ENCODE data around the gene RAP1GAP.

The RAP1GAP gene

DNA sequence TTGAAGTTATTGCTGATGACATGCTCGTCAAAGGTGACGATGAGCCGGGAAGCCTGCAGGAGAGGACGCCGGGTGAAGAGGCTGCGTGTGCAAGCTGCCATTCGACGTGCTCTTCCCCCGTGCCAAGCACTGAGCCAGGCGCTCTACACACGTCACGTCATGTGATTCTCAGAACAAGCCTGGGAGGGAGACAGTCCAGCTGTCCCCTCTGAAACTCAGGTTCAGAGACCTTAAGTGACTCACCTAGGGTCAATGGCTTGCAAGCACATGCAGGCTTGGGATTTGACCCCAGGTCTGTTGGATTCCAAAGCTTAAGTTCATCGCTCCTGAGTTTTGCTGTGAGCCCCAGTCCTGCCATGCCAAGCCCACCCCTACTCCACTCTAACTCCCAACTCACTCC lies 57.1 kb downstream of the RAP1GAP start:
- no peak for DNase-seq (ENCODE audit: low read depth in 2 of 2, low spot score in 1 of 2)

GRCh38 chr1:21610989-21611785 lies 58.0 kb downstream of the RAP1GAP start:
- no peak for DNase-seq (ENCODE audit: low read depth in 2 of 2, low spot score in 1 of 2)

- no peak for DNase-seq (ENCODE audit: low read depth in 2 of 2, low spot score in 1 of 2)
Observed at GRCh38 chr1:21610027-21610426, 59.1 kb downstream of the RAP1GAP start.

- DNase-seq (ENCODE audit: low read depth in 2 of 2, low spot score in 1 of 2) = no peak
Observed at GRCh38 chr1:21608798-21609197, 60.4 kb downstream of the RAP1GAP start.

DNA sequence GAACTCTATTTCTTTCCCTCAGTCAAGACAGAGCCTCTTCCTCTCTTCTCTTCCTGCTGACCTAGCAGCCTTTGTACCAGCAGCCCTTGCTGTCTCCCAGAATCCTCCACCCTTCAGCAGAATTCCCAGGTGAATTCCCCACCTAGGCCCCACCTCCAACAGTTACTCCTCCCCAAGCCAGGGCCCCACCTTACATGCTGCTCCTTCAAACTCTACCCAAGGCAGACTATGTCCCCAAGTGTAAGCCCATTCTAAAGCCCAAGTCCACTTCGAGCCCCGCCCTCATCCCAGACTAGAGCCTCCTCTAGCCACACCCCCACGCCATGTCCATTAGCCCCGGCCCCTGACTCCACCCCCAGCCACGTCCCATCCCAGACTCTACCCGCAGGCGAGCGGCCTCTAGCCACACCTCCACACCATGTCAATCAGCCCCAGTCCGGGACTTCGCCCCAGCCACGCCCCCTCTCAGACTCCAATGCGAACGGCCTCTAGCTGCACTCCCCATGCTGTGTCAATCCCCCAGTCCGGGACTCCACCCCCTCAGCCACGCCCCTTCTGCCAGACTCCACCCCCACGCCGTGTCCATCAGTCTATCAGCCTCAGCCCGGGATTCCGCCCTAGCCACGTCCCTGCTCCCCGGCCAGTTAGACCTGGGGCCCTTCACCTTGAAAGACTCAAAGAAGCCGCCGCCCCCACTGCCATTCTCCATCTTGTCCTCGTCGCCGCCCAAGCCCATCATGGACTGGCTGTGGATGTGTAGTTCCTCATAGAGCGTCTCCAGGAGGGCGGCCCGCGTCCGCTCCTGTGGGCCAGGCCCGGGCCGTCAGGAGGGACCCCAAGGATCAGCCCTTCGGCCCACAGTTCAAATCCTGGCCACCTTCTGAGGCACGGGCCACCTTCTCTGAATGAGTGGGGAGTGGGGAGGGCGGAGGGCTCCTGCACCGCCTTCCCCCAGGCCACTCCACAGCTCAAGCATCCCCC lies 61.3 kb downstream of the RAP1GAP start:
- no peak for DNase-seq (ENCODE audit: low read depth in 2 of 2, low spot score in 1 of 2)

GRCh38 chr1:21605964-21606705 lies 63.0 kb downstream of the RAP1GAP start:
- DNase-seq (ENCODE audit: low read depth in 2 of 2, low spot score in 1 of 2) = no peak

DNA sequence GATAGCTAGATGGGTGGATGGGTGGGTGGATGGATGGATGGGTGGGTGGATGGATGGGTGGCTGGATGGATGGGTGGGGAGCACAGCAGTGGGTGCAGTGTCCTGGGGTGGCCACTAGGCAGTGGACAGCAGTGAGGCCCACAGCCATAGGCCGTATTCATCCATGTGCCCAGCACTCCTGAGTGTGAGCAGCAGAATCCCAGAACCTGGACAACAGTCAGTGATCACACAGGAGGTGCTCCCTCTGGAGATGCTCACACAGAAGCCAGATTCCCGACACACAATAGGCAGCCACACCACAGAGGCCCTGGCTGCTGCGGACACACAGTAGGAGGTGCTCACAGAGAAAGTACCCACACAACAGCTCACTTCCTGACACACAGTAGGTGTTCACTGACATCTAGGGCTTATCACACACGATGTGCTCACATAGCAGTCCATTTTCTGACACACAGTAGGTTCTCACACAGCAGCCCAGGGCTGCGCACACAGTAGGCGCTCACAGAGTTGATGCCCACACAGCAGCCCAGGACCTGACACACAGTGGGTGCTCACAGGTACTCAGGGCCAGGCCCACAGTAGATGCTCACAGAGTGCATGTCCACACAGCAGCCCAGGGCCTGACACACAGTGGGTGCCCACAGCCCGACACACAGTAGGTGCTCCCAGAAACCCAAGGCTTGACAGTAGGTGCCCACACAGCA lies 64.0 kb downstream of the RAP1GAP start:
- no peak for DNase-seq (ENCODE audit: low read depth in 2 of 2, low spot score in 1 of 2)

GRCh38 chr1:21604208-21604957 lies 64.8 kb downstream of the RAP1GAP start:
- DNase-seq (ENCODE audit: low read depth in 2 of 2, low spot score in 1 of 2) = no peak

DNA sequence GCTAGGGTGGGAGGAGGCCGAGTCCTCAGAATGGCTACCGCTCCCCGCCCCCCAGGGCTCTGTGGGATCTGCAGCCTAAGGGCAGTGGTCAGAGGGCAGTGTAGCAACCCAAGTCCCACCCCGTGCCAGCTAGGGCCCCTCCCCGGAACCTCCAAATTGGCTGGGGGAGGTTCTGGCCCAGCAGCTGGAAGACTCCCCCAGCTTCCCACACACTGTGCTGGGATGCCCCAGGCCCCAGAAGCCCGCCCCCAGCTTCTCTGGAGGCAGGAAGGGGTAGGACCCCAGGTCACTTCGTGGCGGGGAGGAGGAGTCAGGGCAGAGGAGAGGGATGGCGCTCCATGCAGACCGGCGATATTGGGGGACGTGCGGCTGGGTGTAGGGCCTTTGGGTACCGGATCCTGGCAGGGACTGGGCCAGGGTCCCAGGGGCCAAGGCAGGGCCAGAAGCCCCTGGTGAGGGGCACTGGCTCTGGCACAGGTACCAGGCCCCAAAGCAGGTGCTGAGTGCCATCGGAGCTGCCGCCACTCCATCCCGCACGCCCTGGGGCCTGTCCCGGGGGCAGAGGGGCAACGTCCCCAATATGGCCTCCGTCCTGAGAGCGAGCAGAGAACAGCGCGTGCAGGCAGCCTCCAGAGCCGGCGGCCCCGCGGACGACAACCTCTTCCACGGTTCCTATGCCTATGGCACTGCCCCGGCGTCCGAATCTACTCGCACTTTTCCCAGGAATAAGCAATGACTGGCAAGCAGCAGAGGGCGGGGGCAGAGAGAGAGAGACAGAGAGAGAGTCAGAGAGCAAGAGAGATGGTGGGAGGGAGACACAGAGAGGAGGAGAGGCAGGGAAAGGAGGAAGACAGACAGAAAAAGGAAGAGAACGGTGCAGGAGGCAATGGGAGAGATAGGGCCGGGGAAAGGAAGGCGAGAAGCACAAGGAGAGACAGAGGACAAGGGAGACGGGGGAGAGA lies 65.7 kb downstream of the RAP1GAP start:
- DNase-seq (ENCODE audit: low read depth in 2 of 2, low spot score in 1 of 2) = no peak

GRCh38 chr1:21601278-21602048 lies 67.7 kb downstream of the RAP1GAP start:
- DNase-seq (ENCODE audit: low read depth in 2 of 2, low spot score in 1 of 2) = no peak

DNA sequence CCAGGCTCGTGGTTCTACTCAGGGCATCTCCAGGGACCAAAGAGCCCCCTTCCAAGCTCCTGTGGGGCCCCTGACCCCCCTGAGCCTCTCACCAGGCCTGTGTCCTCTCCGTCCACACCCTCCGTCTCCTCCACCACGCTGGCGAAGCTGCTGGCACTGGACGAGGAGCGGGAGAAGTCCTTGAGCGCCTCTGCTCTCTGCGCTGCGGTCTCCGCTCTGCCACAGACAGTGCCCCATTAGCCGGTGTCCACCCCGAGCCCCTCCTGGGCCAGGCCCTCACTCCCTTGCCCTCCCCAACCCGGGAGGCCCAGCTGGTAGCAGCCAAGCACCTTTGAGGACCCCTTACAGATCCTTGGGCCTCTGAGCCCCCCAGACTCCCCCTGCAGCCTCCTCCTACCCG lies 69.8 kb downstream of the RAP1GAP start:
- no peak for DNase-seq (ENCODE audit: low read depth in 2 of 2, low spot score in 1 of 2)

GRCh38 chr1:21598904-21599303 lies 70.3 kb downstream of the RAP1GAP start:
- no peak for DNase-seq (ENCODE audit: low read depth in 2 of 2, low spot score in 1 of 2)

DNA sequence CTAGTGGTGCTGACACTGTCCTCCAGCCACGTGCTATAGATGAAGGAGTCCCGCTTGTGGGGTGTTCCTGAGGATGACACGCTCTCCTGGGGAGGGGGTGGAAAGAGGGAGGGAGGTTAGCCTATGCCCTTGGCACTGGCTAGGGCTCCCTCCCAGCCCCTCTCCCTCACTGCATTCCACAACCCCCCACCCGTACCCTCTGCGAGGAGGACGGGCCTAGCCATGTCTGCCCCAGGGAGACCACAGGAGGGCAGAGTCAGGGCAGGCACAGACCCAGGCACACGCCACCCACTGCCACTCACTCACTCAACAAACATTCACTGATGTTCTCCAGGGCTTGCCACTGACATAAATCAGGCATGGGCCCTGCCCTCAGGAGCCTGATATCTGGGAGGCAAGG lies 70.7 kb downstream of the RAP1GAP start:
- DNase-seq (ENCODE audit: low read depth in 2 of 2, low spot score in 1 of 2) = no peak

- DNase-seq (ENCODE audit: low read depth in 2 of 2, low spot score in 1 of 2) = no peak
Observed at GRCh38 chr1:21597753-21598152, 71.4 kb downstream of the RAP1GAP start.

DNA sequence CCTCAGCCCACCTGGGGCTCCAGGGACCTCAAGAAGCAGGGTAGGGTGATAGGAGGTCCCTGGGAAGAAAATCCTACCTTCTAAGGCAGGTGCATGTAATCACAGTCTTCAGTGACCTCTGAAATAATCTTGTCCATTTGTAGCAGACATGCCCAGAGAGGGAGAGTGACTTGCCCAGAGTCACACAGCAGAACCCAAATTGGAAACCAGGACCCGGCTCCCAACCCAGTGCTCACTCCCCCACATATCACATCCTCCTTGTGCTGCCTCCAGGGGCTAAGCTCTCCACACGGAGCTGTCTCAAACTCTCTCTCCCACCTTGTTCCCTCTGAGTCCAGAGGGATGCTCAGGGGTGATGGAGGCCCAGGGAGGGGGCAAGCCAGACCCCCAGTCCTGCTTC lies 72.5 kb downstream of the RAP1GAP start:
- DNase-seq (ENCODE audit: low read depth in 2 of 2, low spot score in 1 of 2) = no peak

DNA sequence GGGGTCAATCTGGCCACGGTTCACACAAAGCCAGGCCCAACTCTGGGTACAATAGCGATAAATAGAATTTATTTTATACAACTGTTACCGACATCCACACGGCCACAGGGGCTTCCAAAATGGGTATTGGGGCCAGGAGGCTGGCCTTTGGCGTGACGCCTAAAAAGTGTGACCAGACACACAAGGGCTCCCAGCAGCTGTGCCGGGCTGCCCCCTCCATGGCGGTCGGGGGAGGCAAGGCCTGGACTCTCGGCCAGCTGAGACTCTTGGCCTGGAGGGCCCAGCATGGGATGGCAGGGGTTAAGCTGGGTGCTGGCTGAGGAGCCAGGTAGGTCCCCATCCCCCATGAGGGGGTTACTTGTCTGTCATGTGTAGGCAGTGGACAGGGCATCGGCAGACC lies 73.0 kb downstream of the RAP1GAP start:
- no peak for DNase-seq (ENCODE audit: low read depth in 2 of 2, low spot score in 1 of 2)

- peak in 1 of 2 donors; percentile 7 for DNase-seq (ENCODE audit: low read depth in 2 of 2, low spot score in 1 of 2)
Observed at GRCh38 chr1:21594935-21595897, 73.9 kb downstream of the RAP1GAP start.
